ENCODE results near the gene ACTN2. TPM values are rescaled to one million over a fixed set of nuclear protein-coding genes. Genes with fewer than 3 reads are reported as not detected.

Gene ACTN2
- not detected in 2 replicates for total RNA-seq

GRCh38 chr1:236685917-236686814, at the start of gene ACTN2:
Gene ACTN2, plus strand, starts transcription at chr1:236686499. Its CDS starts 175 bp downstream, at chr1:236686674.

GRCh38 chr1:236795035-236795756, 108.9 kb downstream of the ACTN2 start, which contains the start of gene MTR:
Gene MTR, plus strand, starts transcription at chr1:236795292. Its CDS starts 412 bp downstream, at chr1:236795704.

Other genes with a start within 250 kb of the ACTN2 start
- 31.2 and 35.8 TPM in 2 replicates for gene LGALS8, start 162.5 kb upstream of the ACTN2 start, total RNA-seq
- 19.8 and 22.2 TPM in 2 replicates for gene HEATR1, start 82.0 kb upstream of the ACTN2 start, total RNA-seq
- gene MTR, start 108.8 kb downstream of the ACTN2 start, total RNA-seq, result 11.3 and 12.6 TPM in 2 replicates

Measured in bronchus fibroblast of lung (primary cell).